SH-SY5Y (cell line): ENCODE data around the gene MEI4.

ENCODE experiments used
- GATA2 ChIP-seq: IDR thresholded peaks from 2 replicates; pipeline ENCODE4 v1.6.1; 2011; ENCODE audit warnings: mild to moderate bottlenecking, low read depth, low read length
- GATA3 ChIP-seq: IDR thresholded peaks from 2 replicates; pipeline ENCODE4 v1.6.1; 2011; ENCODE audit warnings: low read depth, mild to moderate bottlenecking, low read length, moderate library complexity

MEI4 gene

GRCh38 chr6:77773157-77773822, 120.5 kb downstream of the MEI4 start:
- no peak for TF ChIP-seq GATA3
- TF ChIP-seq GATA2: no peak

- no peak for TF ChIP-seq GATA3
- no peak for TF ChIP-seq GATA2
Observed at GRCh38 chr6:77774457-77774856, 121.6 kb downstream of the MEI4 start.

- TF ChIP-seq GATA3: no peak
- TF ChIP-seq GATA2: no peak
Observed at GRCh38 chr6:77776441-77776840, 123.6 kb downstream of the MEI4 start.

GRCh38 chr6:77778527-77778926, 125.7 kb downstream of the MEI4 start:
- TF ChIP-seq GATA3 (no peak), GATA2 (no peak)

GRCh38 chr6:77786935-77787629, 134.2 kb downstream of the MEI4 start:
- TF ChIP-seq GATA2 (no peak), GATA3 (no peak)

GRCh38 chr6:77796824-77797809, 144.3 kb downstream of the MEI4 start:
- no peak for TF ChIP-seq GATA2

- TF ChIP-seq GATA3: no peak
- no peak for TF ChIP-seq GATA2
Observed at GRCh38 chr6:77812304-77812703, 159.5 kb downstream of the MEI4 start.

GRCh38 chr6:77813090-77813489, 160.3 kb downstream of the MEI4 start:
- TF ChIP-seq GATA2 (no peak), GATA3 (no peak)

- no peak for TF ChIP-seq GATA2
- no peak for TF ChIP-seq GATA3
Observed at GRCh38 chr6:77814119-77814518, 161.3 kb downstream of the MEI4 start.

- no peak for TF ChIP-seq GATA2
- TF ChIP-seq GATA3: no peak
Observed at GRCh38 chr6:77815531-77815930, 162.7 kb downstream of the MEI4 start.

- no peak for TF ChIP-seq GATA3
- no peak for TF ChIP-seq GATA2
Observed at GRCh38 chr6:77816766-77817270, 164.0 kb downstream of the MEI4 start.

GRCh38 chr6:77822265-77822664, 169.4 kb downstream of the MEI4 start:
- TF ChIP-seq GATA3 (no peak), GATA2 (no peak)

GRCh38 chr6:77825204-77825603, 172.4 kb downstream of the MEI4 start:
- TF ChIP-seq GATA3 (no peak), GATA2 (no peak)

- no peak for TF ChIP-seq GATA3
- TF ChIP-seq GATA2: no peak
Observed at GRCh38 chr6:77829736-77830135, 176.9 kb downstream of the MEI4 start.
